ENCODE results near the gene DMP1.

The DMP1 gene

DNA sequence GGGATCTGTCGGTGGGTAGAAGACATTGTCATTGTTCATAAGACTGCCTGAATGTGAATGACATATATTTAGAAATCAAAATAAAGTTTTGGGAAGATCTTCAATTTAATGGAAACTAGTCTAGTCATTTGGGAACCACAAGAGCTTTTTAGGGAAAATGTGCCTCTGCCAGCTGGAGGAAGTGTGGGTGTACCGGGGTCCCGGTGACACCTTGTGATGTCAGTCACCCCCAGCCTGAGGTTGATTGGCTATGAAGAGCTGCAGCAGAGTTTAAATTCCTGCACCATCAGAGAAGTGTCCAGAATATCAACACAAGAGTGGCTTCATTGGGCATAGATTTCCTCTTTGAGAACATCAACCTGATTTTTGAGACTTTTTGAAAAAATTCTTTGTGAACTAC is at the start of gene DMP1:
DMP1 (plus strand) TSS at position 301 of the 400 bp plus-strand sequence. CDS start 6,213 bp downstream, outside the sequence.
- no peak for DNase-seq (ENCODE audit: low spot score)

GRCh38 chr4:87601361-87601760 is 48.7 kb upstream of the DMP1 start:
- no peak for DNase-seq (ENCODE audit: low spot score)

- no peak for DNase-seq (ENCODE audit: low spot score)
Measured at GRCh38 chr4:87608229-87608628, 41.9 kb upstream of the DMP1 start, which contains the start of gene DSPP. Gene DSPP, plus strand, starts transcription at chr4:87608529. Its CDS starts 2,380 bp downstream, at chr4:87610909.

DNA sequence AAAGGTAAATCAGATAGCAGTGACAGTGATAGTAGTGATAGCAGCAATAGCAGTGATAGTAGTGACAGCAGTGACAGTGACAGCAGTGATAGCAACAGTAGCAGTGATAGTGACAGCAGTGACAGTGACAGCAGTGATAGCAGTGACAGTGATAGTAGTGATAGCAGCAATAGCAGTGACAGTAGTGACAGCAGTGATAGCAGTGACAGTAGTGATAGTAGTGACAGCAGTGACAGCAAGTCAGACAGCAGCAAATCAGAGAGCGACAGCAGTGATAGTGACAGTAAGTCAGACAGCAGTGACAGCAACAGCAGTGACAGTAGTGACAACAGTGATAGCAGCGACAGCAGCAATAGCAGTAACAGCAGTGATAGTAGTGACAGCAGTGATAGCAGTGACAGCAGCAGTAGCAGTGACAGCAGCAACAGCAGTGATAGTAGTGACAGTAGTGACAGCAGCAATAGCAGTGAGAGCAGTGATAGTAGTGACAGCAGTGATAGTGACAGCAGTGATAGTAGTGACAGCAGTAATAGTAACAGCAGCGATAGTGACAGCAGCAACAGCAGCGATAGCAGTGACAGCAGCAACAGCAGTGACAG is 35.7 kb upstream of the DMP1 start:
- no peak for DNase-seq (ENCODE audit: low spot score)

DNA sequence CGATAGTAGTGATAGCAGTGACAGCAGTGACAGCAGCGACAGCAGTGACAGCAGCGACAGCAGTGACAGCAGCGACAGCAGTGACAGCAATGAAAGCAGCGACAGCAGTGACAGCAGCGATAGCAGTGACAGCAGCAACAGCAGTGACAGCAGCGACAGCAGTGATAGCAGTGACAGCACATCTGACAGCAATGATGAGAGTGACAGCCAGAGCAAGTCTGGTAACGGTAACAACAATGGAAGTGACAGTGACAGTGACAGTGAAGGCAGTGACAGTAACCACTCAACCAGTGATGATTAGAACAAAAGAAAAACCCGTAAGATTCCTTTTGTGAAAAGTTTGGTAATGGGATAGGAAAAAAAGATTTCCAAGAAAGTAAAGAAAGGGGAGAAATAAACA is 33.8 kb upstream of the DMP1 start:
- DNase-seq (ENCODE audit: low spot score), result no peak

- no peak for DNase-seq (ENCODE audit: low spot score)
Measured at GRCh38 chr4:87620086-87620485, 30.0 kb upstream of the DMP1 start.

- DNase-seq (ENCODE audit: low spot score), result no peak
Measured at GRCh38 chr4:87620491-87620890, 29.6 kb upstream of the DMP1 start.

DNA sequence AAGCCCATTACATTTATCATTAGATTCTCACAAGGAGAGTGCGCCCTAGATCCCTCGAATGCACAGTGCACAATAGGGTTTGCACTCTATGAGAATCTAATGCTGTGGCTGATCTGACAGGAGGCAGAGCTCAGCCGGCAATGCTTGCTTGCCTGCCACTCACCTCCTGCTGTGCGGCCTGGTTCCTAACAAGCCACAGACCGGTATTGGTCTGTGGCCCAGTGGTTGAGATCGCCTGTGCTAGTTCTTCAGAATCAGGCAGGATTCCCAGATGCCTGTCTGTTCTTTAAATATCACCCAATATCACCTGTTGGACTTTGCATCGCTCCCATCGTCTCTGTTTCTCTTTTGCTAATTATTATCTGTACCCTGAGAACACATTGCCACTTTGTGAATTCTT is 27.8 kb upstream of the DMP1 start:
- no peak for DNase-seq (ENCODE audit: low spot score)

GRCh38 chr4:87624698-87625097 is 25.4 kb upstream of the DMP1 start:
- DNase-seq (ENCODE audit: low spot score), result no peak

- no peak for DNase-seq (ENCODE audit: low spot score)
Measured at GRCh38 chr4:87631668-87632067, 18.4 kb upstream of the DMP1 start.

DNA sequence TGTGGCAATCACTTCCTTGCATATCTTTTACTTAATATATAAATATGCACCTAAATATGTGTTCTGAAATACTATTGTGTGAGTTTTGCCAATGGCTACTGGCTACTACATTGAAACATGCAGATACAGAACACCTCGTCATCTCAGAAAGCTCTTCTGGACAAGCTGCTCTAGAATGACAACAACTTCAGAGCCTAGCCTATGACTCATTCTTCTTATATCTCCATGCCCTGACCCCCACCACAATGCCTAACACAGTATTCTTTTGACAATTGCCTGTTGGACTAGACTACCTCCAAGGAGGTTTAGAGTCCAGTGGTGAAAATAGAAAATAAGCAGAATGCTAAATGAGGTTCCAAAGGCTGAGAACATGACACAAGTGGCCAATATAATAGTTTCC is 17.6 kb upstream of the DMP1 start:
- no peak for DNase-seq (ENCODE audit: low spot score)

- DNase-seq (ENCODE audit: low spot score), result no peak
Measured at GRCh38 chr4:87633243-87633642, 16.8 kb upstream of the DMP1 start.

DNA sequence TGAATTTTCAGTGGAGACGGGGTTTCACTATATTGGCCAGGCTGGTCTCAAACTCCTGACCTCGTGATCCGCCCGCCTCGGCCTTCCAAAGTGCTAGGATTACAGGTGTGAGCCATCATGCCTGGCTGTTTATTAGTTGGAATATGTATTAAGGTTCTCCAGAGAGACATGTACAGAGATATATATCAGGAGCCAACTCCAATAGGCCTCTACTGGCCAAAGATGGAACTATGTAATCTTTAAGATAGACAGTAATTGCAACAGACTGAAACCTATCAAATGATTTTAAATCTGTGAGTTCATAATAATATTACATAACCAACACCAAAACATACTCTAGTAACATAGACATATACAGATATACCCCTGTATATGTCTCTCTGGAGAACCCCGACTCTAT is 5.8 kb upstream of the DMP1 start:
- no peak for DNase-seq (ENCODE audit: low spot score)

- DNase-seq (ENCODE audit: low spot score), result no peak
Measured at GRCh38 chr4:87650938-87651337, 858 bp downstream of the DMP1 start.

- no peak for DNase-seq (ENCODE audit: low spot score)
Measured at GRCh38 chr4:87651941-87652340, 1.9 kb downstream of the DMP1 start.

- no peak for DNase-seq (ENCODE audit: low spot score)
Measured at GRCh38 chr4:87654487-87655044, 4.5 kb downstream of the DMP1 start.

- DNase-seq (ENCODE audit: low spot score), result peak; percentile 52
Measured at GRCh38 chr4:87657525-87657924, 7.4 kb downstream of the DMP1 start.

GRCh38 chr4:87659247-87659931 is 9.3 kb downstream of the DMP1 start:
- no peak for DNase-seq (ENCODE audit: low spot score)

DNA sequence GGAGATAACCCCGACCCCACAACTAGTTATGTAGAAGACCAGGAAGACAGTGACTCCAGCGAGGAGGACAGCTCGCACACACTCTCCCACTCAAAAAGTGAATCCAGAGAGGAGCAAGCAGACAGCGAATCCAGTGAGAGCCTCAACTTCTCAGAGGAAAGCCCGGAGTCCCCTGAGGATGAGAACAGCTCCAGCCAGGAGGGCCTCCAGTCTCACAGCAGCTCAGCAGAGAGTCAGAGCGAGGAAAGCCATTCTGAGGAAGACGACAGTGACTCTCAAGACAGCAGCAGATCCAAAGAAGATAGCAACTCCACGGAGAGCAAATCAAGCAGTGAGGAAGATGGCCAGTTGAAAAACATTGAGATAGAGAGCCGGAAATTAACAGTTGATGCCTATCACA is 12.8 kb downstream of the DMP1 start:
- no peak for DNase-seq (ENCODE audit: low spot score)

GRCh38 chr4:87669373-87669772 is 19.3 kb downstream of the DMP1 start:
- DNase-seq (ENCODE audit: low spot score), result no peak

GRCh38 chr4:87677731-87678130 is 27.7 kb downstream of the DMP1 start:
- no peak for DNase-seq (ENCODE audit: low spot score)

DNA sequence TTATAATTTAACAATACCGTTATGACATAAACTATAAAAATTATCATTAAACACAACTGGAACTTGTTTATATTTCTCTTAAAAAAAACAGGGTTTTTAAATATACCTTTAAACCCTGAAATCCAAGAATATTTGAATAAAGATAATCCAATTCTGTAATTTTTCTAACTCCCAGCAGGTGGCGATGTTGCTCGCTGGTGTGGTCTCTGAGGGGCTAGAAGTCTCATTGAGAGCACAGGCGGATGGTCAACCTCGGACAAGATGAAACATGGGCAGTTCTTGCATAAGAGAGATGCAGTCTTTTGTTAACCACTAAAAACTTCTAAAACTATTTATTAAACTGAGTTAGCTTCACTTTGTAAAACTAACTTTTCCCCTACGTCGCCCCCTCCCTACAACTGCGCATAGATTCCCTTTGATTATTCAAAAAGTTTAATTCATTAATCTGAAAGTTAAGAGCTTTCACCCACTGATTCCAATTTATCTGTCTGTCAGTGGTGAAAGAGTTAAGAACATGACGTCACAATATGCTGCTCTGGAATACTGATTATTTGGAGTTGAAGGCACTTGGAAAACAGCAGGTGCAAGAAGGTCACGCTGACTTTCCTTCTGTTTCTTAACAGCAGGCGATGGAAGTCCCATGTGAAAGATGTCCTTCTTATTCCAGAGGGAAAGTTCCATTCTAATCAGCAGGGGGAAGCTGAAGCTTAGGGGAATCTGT is 29.5 kb downstream of the DMP1 start:
- peak; percentile 63 for DNase-seq (ENCODE audit: low spot score)

DNA sequence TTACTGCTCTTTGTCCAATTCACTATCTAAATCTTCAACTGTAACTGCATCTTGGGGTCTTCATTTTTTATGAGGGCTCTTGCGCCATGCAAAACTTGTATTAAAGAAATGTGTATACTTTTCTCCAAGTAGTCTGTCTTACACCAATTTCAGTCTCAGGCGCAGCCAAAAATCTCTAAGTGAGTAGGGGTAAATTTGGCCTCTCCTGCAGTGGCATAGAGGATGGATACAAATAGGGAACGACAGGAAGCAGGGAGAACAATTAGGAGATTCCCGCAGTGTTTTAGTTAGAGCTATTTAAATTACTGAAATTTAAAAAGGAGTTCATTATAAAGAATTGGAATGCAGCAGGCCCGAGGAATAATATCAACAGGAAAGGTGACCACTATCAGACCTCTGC is 30.2 kb downstream of the DMP1 start:
- no peak for DNase-seq (ENCODE audit: low spot score)

Data from RKO (cell line).